ENCODE data around the gene BCKDHA.
"Not testable (repeated sequence)": the region's sequence is repeated elsewhere in the genome, so short reads cannot be mapped to it uniquely, and the experiment has no call there.

BCKDHA gene

DNA sequence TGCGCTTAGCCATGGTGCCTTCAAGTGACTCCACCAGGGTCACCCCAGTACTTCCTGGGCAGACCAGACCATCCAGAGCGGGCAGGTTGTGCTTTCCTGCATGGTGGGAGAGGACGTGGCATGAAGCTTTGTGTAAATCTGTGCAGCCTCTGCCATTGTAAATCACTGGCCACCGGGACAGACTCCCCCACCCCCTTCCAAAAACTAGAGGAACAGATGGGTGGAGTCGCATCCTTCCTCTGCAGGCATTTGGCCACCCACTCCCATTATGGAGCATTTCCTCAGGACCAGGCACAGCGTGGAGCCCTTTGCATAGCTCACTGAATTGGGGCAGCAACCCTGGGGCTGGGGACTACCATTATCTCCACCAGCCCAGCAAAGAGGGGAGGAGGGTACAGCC is 8.2 kb downstream of the BCKDHA start:
- DNase-seq (ENCODE audit: low read depth): no peak

DNA sequence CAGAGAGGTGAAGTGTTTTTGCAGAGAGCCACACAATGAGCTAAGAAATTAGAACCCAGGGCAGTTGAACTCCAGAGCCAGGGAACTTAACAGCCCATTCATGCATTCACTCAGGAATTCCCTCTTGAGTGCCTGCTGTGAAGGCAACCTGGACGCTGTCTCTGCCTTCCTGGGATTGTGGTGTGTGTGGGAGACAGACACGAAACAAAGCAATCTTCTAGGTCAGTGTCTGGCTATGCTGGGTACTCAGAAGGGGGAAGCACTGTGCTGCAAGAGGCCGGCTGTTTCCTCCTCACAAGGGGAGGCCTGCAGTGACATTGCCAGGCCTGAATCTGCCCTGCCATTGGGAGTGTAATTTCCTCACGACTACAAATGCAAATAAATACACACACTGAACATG is 9.7 kb downstream of the BCKDHA start:
- no peak for DNase-seq (ENCODE audit: low read depth)

DNA sequence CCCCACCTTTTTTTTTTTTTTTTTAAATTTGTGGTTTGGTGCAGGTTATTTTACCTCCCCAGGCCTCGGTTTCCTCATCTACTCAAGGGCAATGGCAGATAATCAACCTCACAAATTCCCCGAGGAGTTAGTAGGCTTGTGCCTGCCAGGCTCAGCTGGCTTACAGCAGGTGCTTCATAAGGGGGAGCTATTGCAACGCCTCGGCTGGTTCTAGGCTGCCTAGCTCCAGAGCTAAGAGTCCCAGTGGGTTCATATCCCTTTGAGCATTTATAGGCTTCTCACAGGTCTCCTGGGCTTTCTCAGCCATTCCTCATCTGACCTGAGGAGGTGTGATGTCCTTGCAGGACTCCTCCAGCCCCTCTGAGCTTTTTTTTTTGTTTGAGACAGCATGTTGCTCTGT is 10.6 kb downstream of the BCKDHA start:
- no peak for DNase-seq (ENCODE audit: low read depth)

DNA sequence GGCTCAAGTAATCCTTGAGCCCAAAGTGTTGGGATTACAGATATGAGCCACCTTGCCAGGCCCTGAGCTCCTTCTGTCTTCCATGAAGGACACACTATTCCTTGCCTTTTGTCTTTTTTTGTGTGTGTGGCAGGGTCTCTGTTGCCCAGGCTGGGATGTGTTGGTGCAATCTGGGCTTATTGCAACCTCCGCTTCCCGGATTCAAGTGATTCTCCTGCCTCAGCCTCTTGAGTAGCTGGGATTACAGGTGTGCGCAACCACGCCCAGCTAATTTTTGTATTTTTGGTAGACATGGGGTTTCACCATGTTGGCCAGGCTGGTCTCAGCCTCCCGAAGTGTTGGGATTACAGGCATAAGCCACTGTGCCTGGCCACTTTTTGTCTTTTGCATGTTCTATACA is 11.2 kb downstream of the BCKDHA start:
- not testable (repeated sequence) for DNase-seq (ENCODE audit: low read depth)

DNA sequence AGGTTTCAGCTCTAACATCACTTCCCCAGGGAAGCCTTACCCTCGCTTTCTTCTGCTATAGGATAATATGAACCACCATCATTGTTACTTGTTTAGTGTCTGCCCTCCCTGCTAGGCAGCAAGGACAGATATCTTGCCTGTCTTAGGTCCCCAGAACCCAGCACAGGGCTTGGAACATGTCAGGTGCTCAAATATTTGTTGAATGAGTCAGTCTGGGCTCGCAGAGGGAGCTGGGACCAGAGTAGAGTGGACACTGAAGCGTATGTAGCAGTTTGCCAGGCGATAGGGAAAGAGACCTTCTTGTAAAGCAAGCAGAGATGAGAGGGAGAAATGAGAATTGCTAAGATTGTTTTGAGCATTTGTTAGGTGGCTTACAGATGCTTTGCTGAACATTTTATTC is 11.7 kb downstream of the BCKDHA start:
- no peak for DNase-seq (ENCODE audit: low read depth)

DNA sequence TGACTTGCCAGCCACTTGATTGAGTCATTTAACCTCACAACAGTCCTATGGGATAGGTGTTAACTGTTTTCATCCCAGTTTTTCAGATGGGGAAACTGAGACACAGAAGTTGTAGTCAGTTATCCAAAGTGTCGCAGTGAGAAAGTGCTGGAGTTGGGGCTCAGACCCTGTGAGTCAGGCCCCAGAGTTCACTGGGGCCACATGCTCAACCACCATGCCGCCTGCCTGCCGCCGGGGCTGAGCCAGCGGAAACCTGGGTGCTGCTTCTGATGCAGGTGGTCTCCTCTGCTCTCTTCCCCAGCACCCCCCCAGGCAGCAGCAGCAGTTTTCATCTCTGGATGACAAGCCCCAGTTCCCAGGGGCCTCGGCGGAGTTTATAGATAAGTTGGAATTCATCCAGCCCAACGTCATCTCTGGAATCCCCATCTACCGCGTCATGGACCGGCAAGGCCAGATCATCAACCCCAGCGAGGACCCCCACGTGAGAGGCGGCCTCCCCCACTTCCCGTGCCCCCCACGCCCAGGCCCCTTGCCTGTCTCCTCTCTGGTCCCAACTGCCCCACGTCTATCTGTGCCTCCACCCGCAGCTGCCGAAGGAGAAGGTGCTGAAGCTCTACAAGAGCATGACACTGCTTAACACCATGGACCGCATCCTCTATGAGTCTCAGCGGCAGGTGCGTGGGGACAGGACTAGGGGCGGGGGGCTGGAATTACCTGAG is 12.9 kb downstream of the BCKDHA start:
- no peak for DNase-seq (ENCODE audit: low read depth)

DNA sequence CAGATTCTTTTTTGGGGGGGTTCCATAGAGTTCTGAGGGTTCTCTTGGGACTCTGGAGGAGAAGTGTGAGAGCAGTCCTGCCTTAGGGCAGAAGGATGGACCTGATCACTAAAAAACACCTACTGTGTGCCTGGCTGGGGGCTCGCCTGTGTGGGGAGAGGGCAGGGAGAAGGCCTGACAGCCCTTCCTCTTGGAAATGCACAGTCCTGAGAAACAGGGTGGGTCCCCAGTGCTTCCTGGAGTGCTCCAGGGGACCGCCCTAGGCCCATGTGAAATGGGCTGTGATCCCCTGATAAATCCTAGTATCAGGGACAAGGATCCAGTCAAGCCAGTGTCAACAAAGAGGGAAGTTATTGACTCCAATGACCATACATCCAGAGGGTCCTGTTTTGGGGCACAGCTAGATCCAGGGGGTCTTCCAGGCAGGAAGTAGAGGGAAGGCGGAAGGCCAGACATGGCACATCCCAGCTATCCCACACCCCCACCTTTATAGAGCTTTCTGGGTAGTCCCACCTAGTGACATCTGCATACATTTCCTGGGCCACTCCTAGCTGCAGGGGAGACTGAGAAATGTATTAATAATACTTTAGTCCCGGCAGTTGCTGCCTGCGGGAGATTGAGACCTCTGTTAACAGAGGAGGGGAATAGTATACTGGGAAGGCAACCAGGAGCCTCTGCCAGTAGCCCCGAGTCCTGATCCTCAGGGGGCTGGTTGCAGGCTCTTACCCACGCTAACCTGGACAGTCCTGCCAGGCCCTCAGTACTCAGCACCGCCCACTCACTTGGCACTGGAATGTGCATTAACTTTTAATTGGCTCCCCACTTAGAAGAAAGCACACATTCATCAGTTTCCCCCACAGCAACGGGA is 13.7 kb downstream of the BCKDHA start:
- no peak for DNase-seq (ENCODE audit: low read depth)

DNA sequence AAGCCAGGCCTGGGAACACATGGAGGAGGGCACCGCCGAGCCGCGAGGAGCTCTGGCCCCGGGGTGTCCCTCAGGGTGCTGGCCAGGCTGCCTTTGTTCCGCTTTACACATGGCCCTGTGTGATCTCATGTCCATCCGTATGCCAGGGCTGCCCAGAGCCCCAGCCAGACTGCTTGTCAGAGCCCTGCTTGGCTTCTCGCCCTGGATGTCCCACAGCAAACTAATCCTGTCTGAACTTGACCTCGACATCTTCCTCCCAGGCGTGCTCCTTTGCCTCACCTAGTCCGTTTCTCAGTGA is 14.3 kb downstream of the BCKDHA start:
- DNase-seq (ENCODE audit: low read depth): no peak

DNA sequence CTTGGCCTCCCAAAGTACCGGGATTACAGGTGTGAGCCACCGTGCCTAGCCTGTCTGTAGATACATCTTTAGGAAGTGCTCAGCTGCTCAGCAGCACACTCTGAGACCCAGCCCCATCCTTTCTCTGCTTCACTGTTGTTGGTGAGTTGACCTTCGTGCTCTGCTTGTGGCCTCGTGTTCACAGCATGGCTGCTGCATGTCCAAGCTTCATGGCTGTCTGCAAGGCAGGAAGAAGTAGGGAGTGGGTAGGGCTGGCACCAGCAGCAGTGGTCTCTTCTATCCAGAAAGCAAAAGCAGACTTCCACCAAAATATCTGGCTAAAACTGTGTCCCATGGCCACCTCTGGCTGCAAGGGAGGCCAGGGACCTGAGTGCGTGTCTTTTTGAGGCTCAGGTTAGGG is 15.3 kb downstream of the BCKDHA start:
- no peak for DNase-seq (ENCODE audit: low read depth)

DNA sequence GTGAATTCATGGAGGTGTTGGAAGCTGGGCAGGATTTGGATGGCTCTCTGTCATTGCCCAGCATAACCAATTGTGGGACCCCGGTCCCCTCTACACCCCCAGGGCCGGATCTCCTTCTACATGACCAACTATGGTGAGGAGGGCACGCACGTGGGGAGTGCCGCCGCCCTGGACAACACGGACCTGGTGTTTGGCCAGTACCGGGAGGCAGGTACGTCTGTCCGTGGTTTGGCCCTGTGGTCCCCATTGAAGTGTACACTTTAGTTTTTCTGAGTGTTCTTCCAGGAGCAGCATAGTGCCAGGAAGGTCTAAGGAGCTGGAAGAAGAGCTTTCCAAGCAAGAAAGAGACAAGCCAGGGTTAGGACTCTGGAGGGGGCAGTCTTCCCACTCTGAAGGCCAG is 16.3 kb downstream of the BCKDHA start:
- no peak for DNase-seq (ENCODE audit: low read depth)

DNA sequence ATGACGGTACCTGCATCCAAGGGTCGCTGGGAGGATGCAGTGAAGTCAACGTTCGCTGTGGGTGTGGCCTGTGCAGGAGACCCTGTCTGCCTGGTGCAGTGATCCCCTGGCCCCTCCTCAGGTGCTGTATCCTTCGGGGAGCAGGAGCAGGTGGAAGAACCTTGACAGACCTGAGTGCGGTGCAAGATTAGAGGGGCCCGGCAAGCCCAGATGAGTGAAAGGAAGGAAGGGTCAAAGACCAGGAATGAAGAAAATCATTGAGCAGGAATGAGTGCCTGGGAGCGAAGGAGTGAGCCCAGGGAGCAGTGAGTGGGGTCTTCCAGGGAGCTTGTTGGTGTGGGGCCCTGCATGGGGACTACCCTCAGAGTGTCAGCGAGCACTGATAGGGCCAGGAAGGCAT is 16.8 kb downstream of the BCKDHA start:
- DNase-seq (ENCODE audit: low read depth): no peak

DNA sequence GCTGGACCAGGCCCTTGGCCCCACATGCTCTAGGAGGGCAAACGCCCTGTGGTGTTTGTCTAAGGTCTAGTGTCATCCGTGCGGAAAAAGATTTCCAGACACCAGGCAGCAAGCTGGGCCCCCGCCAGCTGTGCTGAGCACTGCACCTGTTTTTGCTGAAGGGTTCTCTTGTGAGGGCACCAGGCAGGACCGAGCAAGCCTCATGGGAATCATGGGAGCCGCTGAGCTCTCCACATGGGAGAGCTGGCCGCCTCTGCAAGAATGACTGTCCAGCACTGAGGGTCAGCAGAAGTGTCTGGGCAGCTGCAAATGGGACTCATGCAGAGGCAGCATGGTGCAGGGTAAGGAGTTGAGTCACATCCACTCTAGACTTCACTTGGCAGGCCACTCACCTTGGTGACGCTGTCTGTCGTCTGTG is 17.5 kb downstream of the BCKDHA start:
- no peak for DNase-seq (ENCODE audit: low read depth)

DNA sequence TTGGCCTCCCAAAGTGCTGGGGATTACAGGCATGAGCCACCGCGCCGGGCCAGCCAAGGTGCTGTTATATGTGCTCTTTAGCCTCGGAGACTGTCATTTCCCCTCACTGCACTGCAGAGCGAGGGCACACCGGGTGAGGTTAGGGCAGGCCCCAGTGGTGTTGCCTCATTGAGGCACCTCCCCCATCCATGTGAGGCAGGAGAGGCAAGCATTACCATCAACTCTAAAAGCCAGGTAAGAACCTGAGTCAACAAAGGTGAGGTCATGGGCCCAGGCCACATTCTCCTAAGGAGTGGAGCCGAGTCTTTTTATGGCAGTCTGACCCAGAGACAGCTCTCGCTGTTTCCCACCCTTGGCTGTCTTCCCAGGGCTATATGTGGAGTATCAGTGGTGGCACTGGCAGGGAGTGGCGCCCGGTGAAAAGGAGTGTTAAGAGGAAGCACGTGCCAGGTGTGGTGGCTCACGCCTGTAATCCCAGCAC is 18.6 kb downstream of the BCKDHA start:
- no peak for DNase-seq (ENCODE audit: low read depth)

DNA sequence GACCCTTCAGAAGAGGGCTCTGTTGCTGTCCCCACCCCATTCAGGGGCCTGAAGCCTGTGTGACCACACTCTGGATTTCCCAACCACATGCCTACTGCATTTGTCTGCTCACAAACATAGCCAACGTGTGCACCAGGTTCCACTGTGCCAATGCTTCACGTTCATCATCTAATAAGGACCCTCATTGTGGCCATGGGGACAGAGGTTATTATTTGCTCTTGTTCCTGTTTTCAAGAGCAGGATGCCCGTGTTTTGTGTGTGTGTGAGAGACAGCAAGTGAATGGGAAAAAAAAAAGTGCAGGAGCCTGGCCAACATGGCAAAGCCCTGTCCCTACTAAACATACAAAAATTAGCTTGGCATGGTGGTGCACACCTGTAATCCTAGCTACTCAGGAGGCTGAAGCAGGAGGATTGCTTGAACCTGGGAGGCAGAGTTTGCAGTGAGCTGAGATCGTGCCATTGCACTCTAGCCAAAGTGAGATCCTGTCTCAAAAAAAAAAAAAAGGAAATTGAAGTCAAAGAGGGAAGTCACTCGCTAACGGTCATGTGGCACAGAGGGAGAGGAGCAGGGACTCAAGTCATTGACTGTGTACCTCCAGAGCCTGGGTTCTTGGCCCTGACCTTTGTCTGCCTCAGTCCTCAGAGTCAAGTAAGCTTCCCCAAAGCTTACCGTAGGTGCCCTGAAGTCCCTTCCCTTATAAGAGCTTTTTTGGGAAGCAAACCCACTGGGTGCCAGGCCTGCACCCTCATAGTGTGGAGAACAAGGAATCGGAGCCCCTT is 22.7 kb downstream of the BCKDHA start:
- no peak for DNase-seq (ENCODE audit: low read depth)

DNA sequence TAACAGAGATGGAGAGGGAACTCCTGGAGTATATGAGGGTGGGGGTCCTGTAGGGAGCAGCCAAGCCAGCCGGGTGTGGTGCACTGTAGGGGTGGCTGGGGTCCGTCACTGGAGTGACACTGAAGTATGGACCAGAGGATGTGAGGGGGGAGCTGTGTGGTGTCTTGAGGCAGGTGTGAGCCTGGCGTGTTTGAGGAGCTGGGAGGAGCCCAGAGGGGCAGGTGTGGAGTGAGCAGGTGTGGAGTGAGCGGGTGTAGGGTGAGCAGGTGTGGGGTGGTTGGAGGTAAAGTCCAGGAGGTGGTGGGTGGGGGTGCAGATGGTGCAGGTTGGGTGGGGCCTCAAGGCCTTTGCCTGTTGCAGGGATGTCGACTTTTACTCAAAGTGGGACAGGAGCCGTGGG is 23.7 kb downstream of the BCKDHA start:
- no peak for DNase-seq (ENCODE audit: low read depth)

DNA sequence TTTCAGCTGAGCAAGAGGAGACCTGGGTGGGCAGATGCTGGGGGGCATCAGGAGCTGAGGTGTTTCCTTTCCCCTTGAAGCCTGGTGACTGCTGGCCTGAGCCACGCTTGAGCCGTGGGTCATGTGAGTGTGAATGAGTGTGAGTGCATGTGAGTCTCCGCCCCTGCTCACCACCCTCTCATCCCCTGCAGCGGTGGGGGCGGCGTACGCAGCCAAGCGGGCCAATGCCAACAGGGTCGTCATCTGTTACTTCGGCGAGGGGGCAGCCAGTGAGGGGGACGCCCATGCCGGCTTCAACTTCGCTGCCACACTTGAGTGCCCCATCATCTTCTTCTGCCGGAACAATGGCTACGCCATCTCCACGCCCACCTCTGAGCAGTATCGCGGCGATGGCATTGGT is 24.4 kb downstream of the BCKDHA start:
- no peak for DNase-seq (ENCODE audit: low read depth)

DNA sequence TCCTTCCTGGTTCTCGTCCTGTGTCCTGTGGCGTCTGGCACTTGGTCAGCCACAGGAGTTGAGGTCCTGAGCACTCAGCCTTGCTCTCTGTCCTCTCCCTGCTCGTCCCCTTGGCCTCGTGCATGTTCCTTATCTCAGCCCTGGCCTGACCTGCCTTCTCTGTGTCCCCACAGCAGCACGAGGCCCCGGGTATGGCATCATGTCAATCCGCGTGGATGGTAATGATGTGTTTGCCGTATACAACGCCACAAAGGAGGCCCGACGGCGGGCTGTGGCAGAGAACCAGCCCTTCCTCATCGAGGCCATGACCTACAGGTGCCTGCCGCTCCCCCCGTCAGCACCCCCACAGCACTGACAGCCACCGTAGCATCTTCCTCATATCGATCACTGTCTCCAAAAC is 24.8 kb downstream of the BCKDHA start:
- DNase-seq (ENCODE audit: low read depth): no peak

DNA sequence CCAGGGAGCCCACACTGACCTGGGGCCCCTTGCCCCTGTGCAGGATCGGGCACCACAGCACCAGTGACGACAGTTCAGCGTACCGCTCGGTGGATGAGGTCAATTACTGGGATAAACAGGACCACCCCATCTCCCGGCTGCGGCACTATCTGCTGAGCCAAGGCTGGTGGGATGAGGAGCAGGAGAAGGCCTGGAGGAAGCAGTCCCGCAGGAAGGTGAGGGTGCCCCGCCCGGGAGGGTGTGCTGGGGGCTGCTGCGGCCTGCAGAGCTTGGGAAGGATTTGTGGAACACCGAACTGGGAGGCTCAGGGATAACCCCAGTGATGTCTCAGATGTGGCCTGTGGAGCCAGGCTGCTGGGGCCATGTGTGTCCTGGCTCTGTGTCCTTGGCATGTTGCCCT is 25.3 kb downstream of the BCKDHA start:
- no peak for DNase-seq (ENCODE audit: low read depth)

DNA sequence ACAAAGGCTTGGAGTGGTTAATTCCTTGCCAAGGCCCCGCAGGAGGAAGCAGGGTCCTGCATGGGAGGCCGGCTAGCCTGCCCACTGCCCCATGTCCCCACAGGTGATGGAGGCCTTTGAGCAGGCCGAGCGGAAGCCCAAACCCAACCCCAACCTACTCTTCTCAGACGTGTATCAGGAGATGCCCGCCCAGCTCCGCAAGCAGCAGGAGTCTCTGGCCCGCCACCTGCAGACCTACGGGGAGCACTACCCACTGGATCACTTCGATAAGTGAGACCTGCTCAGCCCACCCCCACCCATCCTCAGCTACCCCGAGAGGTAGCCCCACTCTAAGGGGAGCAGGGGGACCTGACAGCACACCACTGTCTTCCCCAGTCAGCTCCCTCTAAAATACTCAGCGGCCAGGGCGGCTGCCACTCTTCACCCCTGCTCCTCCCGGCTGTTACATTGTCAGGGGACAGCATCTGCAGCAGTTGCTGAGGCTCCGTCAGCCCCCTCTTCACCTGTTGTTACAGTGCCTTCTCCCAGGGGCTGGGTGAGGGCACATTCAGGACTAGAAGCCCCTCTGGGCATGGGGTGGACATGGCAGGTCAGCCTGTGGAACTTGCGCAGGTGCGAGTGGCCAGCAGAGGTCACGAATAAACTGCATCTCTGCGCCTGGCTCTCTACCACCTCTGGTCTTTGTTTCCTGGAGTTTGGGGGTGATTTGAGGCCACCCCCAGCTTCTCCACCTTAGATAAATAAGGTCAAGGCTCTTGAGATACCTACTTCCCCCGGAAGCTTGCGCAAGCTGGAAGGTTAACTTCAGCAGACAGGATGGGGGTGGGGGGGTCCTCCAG is 26.9 kb downstream of the BCKDHA start:
- DNase-seq (ENCODE audit: low read depth): no peak

DNA sequence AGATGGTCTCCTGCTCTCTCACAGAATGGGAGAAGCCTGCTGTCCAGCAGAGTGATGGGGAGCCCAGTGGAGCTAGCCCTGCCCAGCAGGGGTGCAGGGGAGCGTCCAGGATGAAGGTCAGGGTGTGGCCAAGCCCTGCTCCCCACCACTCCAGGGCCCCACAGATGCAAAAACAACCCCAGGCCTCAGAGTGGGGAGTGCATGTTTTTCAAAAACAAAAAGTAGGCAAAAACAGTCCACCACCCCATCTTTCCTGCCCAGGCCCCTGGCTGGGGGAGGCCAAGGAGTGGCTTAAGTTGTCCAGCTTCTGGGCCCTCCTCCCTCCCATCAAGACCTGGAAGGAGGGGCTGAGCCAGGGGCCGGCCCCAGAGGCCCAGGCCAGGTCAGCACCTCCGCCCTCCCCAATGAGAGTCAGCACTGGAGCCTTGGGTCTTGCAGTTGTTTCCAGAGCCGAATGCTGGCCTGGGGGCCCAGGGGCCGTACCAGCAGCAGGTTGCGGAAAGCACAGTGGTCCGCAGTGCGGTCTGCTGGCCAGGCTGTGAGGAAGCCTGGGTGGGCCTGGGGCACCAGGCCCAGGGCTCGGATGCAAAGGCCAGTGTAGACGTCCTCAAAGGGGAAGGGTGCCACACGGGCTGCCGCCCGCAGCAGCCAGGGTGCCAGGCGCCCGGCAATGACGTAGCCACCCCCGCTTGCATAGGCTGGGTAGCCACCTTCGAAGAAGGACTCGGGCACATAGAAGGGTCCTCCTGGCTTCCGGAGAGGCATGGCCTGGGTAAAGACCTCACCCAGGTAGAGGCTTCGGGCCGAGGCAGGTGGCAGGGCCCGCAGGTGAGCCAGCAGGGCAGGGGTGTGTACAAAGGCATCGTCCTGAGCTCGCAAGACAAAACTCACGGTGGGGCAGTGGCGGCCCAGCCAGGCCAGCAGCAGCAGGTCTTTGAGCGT is 27.8 kb downstream of the BCKDHA start:
- DNase-seq (ENCODE audit: low read depth): no peak
